Heart left ventricle (tissue), 16 donors: ENCODE measurements around the gene STXBP1. TPM values are rescaled to one million over a fixed set of nuclear protein-coding genes. Genes with fewer than 3 reads are reported as not detected.

Experiments
- ATAC-seq, 4 donors: fragments of 200-7000 bp; cut with Tn5 transposase; one replicate each; pipeline ENCODE4 v1.9.1; 2020 to 2022; ENCODE audit warnings: moderate library complexity in 4 of 4, mild to moderate bottlenecking in 3 of 4, moderate number of reproducible peaks in 1 of 4
- DNase-seq, 5 donors: peaks; one replicate each; pipeline ENCODE4 v3.0.0-alpha.2; 2020
- H3K27ac ChIP-seq, 12 donors: fragments of 200-600 bp; sonication (generic) in 4 of 12; one replicate each; pipeline versions ENCODE4 v1.5.0 to v1.8.0; 2016 to 2022; ENCODE audit warnings: mild to moderate bottlenecking in 2 of 12
- H3K27me3 ChIP-seq, 9 donors: fragments of 200-600 bp; sonication (generic) in 2 of 9; one replicate each; pipeline versions ENCODE4 v1.5.1 to v1.8.0; 2016 to 2022; ENCODE audit warnings: mild to moderate bottlenecking in 3 of 9
- H3K36me3 ChIP-seq, 9 donors: fragments of 200-600 bp; sonication (generic) in 2 of 9; one replicate each; pipeline versions ENCODE4 v1.5.0 to v1.8.0; 2018 to 2022; ENCODE audit warnings: mild to moderate bottlenecking in 2 of 9
- H3K4me1 ChIP-seq, 12 donors: fragments of 200-600 bp; sonication (generic) in 4 of 12; one replicate each; pipeline versions ENCODE4 v1.5.0 to v1.8.0; 2016 to 2022; ENCODE audit warnings: mild to moderate bottlenecking in 3 of 12
- H3K4me3 ChIP-seq, 12 donors: fragments of 200-600 bp; sonication (generic) in 4 of 12; one replicate each; pipeline versions ENCODE4 v1.5.0 to v1.8.0; 2017 to 2022; ENCODE audit warnings: mild to moderate bottlenecking in 9 of 12, moderate library complexity in 4 of 12
- H3K9me3 ChIP-seq, 12 donors: fragments of 200-600 bp; sonication (generic) in 4 of 12; one replicate each; pipeline versions ENCODE4 v1.5.0 to v1.8.0; 2016 to 2022; ENCODE audit warnings: mild to moderate bottlenecking in 1 of 12
- POLR2A ChIP-seq, 2 donors: fragments of 450-650 bp; IDR thresholded peaks; one replicate each; pipeline ENCODE4 v1.6.1; 2017; ENCODE audit warnings: antibody characterized with exemption in 2 of 2, mild to moderate bottlenecking in 2 of 2, moderate library complexity in 2 of 2
- WGBS, 4 donors: extraction: QIAGEN DNeasy Blood & Tissue Kit in 2 of 4; methylation state at CpG; one replicate each; pipeline versions ENCODE4 v1.1.5 to v1.1.7; 2013 to 2018; 5-methylcytosine and 5-hydroxymethylcytosine counted together
- intact Hi-C, 10 donors: fragments of 100-400 bp; cut with DNase I; formaldehyde crosslinking; loops; one replicate each; pipeline versions ENCODE4 v1.11.1 to v1.14.2; 2022
- polyA plus RNA-seq, 2 donors: library from polyadenylated mRNA; stranded (reverse); fragments of 200-250 nt; gene quantifications; one replicate each; pipeline ENCODE4 v1.2.3, GENCODE V29; 2013
- total RNA-seq, 9 donors: library from RNA; depleted of rRNA in 2 of 9; stranded (reverse); fragments of >200 nt in 2 of 9; fragmentation: NEBNext Ultra II Directional in 3 of 9; extraction: Animal tissue kit (Norgen Biotek cat#: 25700) in 3 of 9; gene quantifications; one replicate each; pipeline versions ENCODE4 v1.1.0 to v1.2.4, GENCODE V29; 2016 to 2023
- TF ChIP-seq, protein P1 (sequence below), 12 donors: fragments of 200-600 bp; sonication (generic) in 4 of 12; IDR thresholded peaks; one replicate each; pipeline versions ENCODE4 v1.5.0 to v1.8.0; 2018 to 2022; ENCODE audit warnings: antibody characterized with exemption in 12 of 12, mild to moderate bottlenecking in 5 of 12
- donor health status: ischemic (EF 13 %, LVEDD 7.1; RV severe dilation, severe dysfunction).
- donor health status: healthy with polysubstance abuse.
- donor health status: DM: no; HTN: yes; CAD: no.
- donor health status: DM: no; HTN: no; CAD: no.
- donor health status: ischemic (EF 25% LVEDD 6.9; RV normal size, moderate dysfunction).
- donor health status: ischemic (EF 25% LVEDD 5.7; RV mildly dilated, moderate dysfunction).
- donor health status: healthy.
- donor health status: DM: yes; HTN: yes; CAD: no.
- donor health status: ischemic (EF 35%, LVEDD 5.7; RV mildly dilated, moderate dysfunction).
- donor health status: nonischemic (EF 11% LVEDD 7.7; RV severe dilation, severe dysfunction).
- donor health status: DM: yes; HTN: yes; CAD: no.
- donor health status: PGD.
- donor health status: ischemic (EF 29% LVEDD 5.4; RV normal size, mild dysfunction).
- donor health status: nonischemic (EF 23%, LVEDD 6.1; RV moderate dilation, normal function).

Gene STXBP1
- total and polyA plus RNA-seq, 11 donors: 14.0 to 102 (median 44.5) TPM

DNA sequence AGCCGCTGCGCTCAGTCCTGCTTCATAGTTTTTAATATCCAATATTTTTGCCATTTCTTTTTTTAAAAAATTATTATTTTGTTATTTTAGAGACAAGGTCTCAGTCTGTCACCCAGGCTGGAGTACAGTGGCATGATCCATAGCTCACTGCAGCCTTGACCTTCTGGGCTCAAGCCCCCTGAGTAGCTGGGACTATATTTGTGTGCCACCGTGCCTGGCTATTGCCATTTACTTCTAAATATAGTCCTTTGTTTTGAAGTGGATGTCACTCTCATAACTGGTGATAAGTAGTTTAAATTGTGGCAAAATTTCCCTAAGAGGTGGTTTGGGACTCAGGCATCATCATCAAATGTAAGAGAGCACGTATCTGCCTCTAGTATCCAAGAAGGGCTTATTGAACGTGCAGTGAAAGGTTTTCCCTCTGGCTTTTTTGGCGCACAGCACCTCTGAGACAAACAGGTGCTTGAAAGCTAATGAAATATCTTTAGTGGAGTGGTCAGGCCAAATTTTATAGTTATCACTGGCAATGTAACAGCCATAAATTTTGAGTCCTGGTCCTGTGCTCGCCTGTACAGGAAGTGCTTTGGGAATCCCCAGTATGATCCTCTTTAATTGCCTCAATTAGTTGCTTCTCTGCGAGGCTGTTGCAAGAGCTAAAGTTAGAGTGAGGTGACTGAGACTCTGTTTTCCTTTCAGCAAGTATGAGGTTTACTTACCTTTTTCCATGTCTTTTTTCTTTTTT, 14.8 kb downstream of the STXBP1 start:
- TF ChIP-seq POLR2A (IDR thresholded peaks at IDR 0.05): no peak
- TF ChIP-seq, protein P1, sequence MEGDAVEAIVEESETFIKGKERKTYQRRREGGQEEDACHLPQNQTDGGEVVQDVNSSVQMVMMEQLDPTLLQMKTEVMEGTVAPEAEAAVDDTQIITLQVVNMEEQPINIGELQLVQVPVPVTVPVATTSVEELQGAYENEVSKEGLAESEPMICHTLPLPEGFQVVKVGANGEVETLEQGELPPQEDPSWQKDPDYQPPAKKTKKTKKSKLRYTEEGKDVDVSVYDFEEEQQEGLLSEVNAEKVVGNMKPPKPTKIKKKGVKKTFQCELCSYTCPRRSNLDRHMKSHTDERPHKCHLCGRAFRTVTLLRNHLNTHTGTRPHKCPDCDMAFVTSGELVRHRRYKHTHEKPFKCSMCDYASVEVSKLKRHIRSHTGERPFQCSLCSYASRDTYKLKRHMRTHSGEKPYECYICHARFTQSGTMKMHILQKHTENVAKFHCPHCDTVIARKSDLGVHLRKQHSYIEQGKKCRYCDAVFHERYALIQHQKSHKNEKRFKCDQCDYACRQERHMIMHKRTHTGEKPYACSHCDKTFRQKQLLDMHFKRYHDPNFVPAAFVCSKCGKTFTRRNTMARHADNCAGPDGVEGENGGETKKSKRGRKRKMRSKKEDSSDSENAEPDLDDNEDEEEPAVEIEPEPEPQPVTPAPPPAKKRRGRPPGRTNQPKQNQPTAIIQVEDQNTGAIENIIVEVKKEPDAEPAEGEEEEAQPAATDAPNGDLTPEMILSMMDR (IDR thresholded peaks at IDR 0.05): no peak
- peaks cover 0 to 11% (median 0%) of the 10 kb centered on the region in 12 donors for H3K9me3 ChIP-seq
- intact Hi-C loops: no loop called here
- H3K27ac ChIP-seq: peak overlapping the region in 10 of 12 donors; percentile 16 to 67 (median 48)
- no peak for DNase-seq
- WGBS, 4 donors: 54 to 59% (median 57%) methylated on average over 8 of the region's 8 CpGs
- ATAC-seq: peak in 2 of 4 donors; percentile 28 to 73
- H3K4me3 ChIP-seq: no peak overlapping the region
- no peaks in the 10 kb centered on the region for H3K36me3 ChIP-seq
- H3K27me3 ChIP-seq: no peaks in the 10 kb centered on the region
- H3K4me1 ChIP-seq: peaks cover 3 to 55% (median 33%) of the 10 kb centered on the region in 12 donors

DNA sequence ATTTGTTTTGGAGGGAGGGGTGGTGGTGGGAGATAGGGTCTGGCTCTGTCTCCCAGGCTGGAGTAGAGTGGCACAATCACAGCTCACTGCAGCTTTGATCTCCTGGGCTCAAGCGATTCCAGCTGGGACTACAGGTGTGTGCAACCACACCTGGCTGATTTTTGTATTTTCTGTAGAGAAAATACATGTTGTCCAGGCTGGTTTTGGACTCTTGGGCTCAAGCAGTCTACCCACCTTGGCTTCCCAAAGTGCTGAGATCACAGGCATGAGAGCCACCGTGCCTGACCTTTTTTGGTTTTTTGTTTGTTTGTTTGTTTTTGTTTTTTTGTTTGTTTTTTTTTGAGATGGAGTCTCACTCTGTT, 15.4 kb downstream of the STXBP1 start:
- no peak for ATAC-seq
- TF ChIP-seq, protein P1 (IDR thresholded peaks at IDR 0.05): no peak
- no peak for TF ChIP-seq POLR2A (IDR thresholded peaks at IDR 0.05)
- Histone ChIP-seq H3K27ac (peak overlapping the region in 10 of 12 donors; percentile 16 to 67 (median 42)), H3K9me3 (peaks cover 0 to 11% (median 0%) of the 10 kb centered on the region in 12 donors), H3K4me1 (peaks cover 3 to 60% (median 37%) of the 10 kb centered on the region in 12 donors), H3K27me3 (no peaks in the 10 kb centered on the region), H3K4me3 (no peak overlapping the region), H3K36me3 (no peaks in the 10 kb centered on the region)
- intact Hi-C loops: no loop called here
- DNase-seq: no peak
- WGBS, 4 donors: 89 to 93% (median 92%) methylated on average over 2 of the region's 2 CpGs

- DNase-seq (peak in 4 of 5 donors; percentile 32 to 72 (median 52)), ATAC-seq (peak; percentile 44 to 75 (median 68))
- TF ChIP-seq POLR2A (IDR thresholded peaks at IDR 0.05): no peak
- TF ChIP-seq, protein P1 (IDR thresholded peaks at IDR 0.05): no peak
- Histone ChIP-seq H3K36me3 (no peaks in the 10 kb centered on the region), H3K9me3 (peaks cover 0 to 11% (median 0%) of the 10 kb centered on the region in 12 donors), H3K27me3 (no peaks in the 10 kb centered on the region), H3K4me1 (peaks cover 7 to 75% (median 46%) of the 10 kb centered on the region in 12 donors), H3K27ac (peak overlapping the region in 11 of 12 donors; percentile 23 to 73 (median 49)), H3K4me3 (no peak overlapping the region)
- 46 to 59% (median 55%) methylated on average over 9 of the region's 9 CpGs for WGBS, 4 donors
- intact Hi-C loops: no loop called here
Measured at GRCh38 chr9:127628758-127629467, 16.8 kb downstream of the STXBP1 start.

- intact Hi-C loops: no loop called here
- ATAC-seq (peak in 3 of 4 donors; percentile 27 to 40 (median 35)), DNase-seq (peak in 1 of 5 donors; percentile 36)
- Histone ChIP-seq H3K4me1 (peaks cover 7 to 80% (median 49%) of the 10 kb centered on the region in 12 donors), H3K4me3 (no peak overlapping the region), H3K27me3 (no peaks in the 10 kb centered on the region), H3K36me3 (no peaks in the 10 kb centered on the region), H3K27ac (peak overlapping the region in 11 of 12 donors; percentile 23 to 73 (median 49)), H3K9me3 (peaks cover 0 to 11% (median 0%) of the 10 kb centered on the region in 12 donors)
- no peak for TF ChIP-seq POLR2A (IDR thresholded peaks at IDR 0.05)
- TF ChIP-seq, protein P1 (IDR thresholded peaks at IDR 0.05): peak in 4 of 12 donors; percentile 9 to 23 (median 14)
- WGBS, 4 donors: 69 to 78% (median 73%) methylated on average over 8 of the region's 8 CpGs
Measured at GRCh38 chr9:127629468-127630081, 17.5 kb downstream of the STXBP1 start.
